ENCODE data around the gene PRRC2A. TPM values are rescaled to one million over a fixed set of nuclear protein-coding genes. Genes with fewer than 3 reads are reported as not detected.
"Not testable (repeated sequence)": the region's sequence is repeated elsewhere in the genome, so short reads cannot be mapped to it uniquely, and the experiment has no call there.

PRRC2A gene
- polyA plus RNA-seq, 3 donors from 2014 or later, result 2.3 to 13.4 TPM; not detected in 1

- peaks cover 80 to 82% of the 10 kb centered on the region in 2 donors for H3K4me1 Mint-ChIP-seq
- no peaks in the 10 kb centered on the region for H3K9me3 Mint-ChIP-seq
- peaks cover 4 to 10% (median 8%) of the 10 kb centered on the region in 3 donors for H3K27me3 Mint-ChIP-seq (ENCODE audit: low read depth in 3 of 3)
- no peak for DNase-seq
- H3K36me3 Mint-ChIP-seq, result peaks cover 10 to 14% (median 10%) of the 10 kb centered on the region in 3 donors
- peak overlapping the region; percentile 96 to 100 (median 99) for H3K4me3 Mint-ChIP-seq
- H3K27ac Mint-ChIP-seq, result peak overlapping the region; percentile 89 to 99 (median 96)
Measured at GRCh38 chr6:31579546-31580437, 40.7 kb upstream of the PRRC2A start.

- Mint-ChIP-seq H3K4me3 (peak overlapping the region; percentile 96 to 100 (median 99)), H3K4me1 (peaks cover 77 to 82% of the 10 kb centered on the region in 2 donors)
Measured at GRCh38 chr6:31580438-31580740, 40.1 kb upstream of the PRRC2A start.

GRCh38 chr6:31580807-31581433 is 39.6 kb upstream of the PRRC2A start:
- H3K4me1 Mint-ChIP-seq, result peaks cover 77 to 82% of the 10 kb centered on the region in 2 donors
- H3K4me3 Mint-ChIP-seq, result peak overlapping the region; percentile 96 to 100 (median 99)

More at GRCh38 chr6:31580438-31580740, 40.1 kb upstream of the PRRC2A start:
- Mint-ChIP-seq H3K9me3 (no peaks in the 10 kb centered on the region), H3K27ac (peak overlapping the region; percentile 89 to 99 (median 96)), H3K36me3 (peaks cover 10 to 14% (median 11%) of the 10 kb centered on the region in 3 donors), H3K27me3 (ENCODE audit: low read depth in 3 of 3) (peaks cover 3 to 10% (median 8%) of the 10 kb centered on the region in 3 donors)
- DNase-seq, result no peak

GRCh38 chr6:31581434-31582229 is 38.9 kb upstream of the PRRC2A start:
- Mint-ChIP-seq H3K9me3 (no peaks in the 10 kb centered on the region), H3K4me3 (peak overlapping the region; percentile 96 to 100 (median 99)), H3K27me3 (ENCODE audit: low read depth in 3 of 3) (peaks cover 2 to 8% (median 3%) of the 10 kb centered on the region in 3 donors), H3K36me3 (peaks cover 4 to 14% (median 13%) of the 10 kb centered on the region in 3 donors), H3K4me1 (peaks cover 77 to 82% of the 10 kb centered on the region in 2 donors), H3K27ac (peak overlapping the region; percentile 89 to 99 (median 96))
- DNase-seq, result peak in 1 of 3 donors; percentile 27

More at GRCh38 chr6:31580807-31581433, 39.6 kb upstream of the PRRC2A start:
- H3K9me3 Mint-ChIP-seq, result no peaks in the 10 kb centered on the region
- peaks cover 10 to 14% (median 14%) of the 10 kb centered on the region in 3 donors for H3K36me3 Mint-ChIP-seq
- H3K27ac Mint-ChIP-seq, result peak overlapping the region; percentile 89 to 99 (median 96)
- peaks cover 2 to 8% (median 6%) of the 10 kb centered on the region in 3 donors for H3K27me3 Mint-ChIP-seq (ENCODE audit: low read depth in 3 of 3)
- peak; percentile 90 to 91 (median 91) for DNase-seq

- DNase-seq, result no peak
- peaks cover 4 to 14% (median 10%) of the 10 kb centered on the region in 3 donors for H3K36me3 Mint-ChIP-seq
- H3K4me1 Mint-ChIP-seq, result peaks cover 77 to 82% of the 10 kb centered on the region in 2 donors
- H3K9me3 Mint-ChIP-seq, result no peaks in the 10 kb centered on the region
- H3K27ac Mint-ChIP-seq, result peak within 1 kb of the TSS; percentile 89 to 99 (median 96)
- peaks cover 0 to 4% (median 0%) of the 10 kb centered on the region in 3 donors for H3K27me3 Mint-ChIP-seq (ENCODE audit: low read depth in 3 of 3)
- H3K4me3 Mint-ChIP-seq, result peak within 1 kb of the TSS; percentile 96 to 100 (median 99)
Measured at GRCh38 chr6:31582230-31582643, 38.3 kb upstream of the PRRC2A start, which contains the start of gene LTB. LTB (minus strand) TSS chr6:31582424; CDS start chr6:31582417, 7 bp downstream.

- peaks cover 4 to 5% (median 5%) of the 10 kb centered on the region in 3 donors for H3K27me3 Mint-ChIP-seq (ENCODE audit: low read depth in 3 of 3)
- peaks cover 9 to 25% (median 22%) of the 10 kb centered on the region in 3 donors for H3K36me3 Mint-ChIP-seq
- peak overlapping the region; percentile 61 to 86 (median 73) for H3K4me3 Mint-ChIP-seq
- DNase-seq, result peak in 1 of 3 donors; percentile 50
- H3K9me3 Mint-ChIP-seq, result no peaks in the 10 kb centered on the region
- H3K4me1 Mint-ChIP-seq, result peaks cover 78 to 83% of the 10 kb centered on the region in 2 donors
- H3K27ac Mint-ChIP-seq, result peak overlapping the region; percentile 88 to 94 (median 91)
Measured at GRCh38 chr6:31585491-31585890, 35.0 kb upstream of the PRRC2A start.

GRCh38 chr6:31586008-31586407 is 34.5 kb upstream of the PRRC2A start, which contains the start of gene LST1:
LST1 (plus strand) TSS chr6:31586277; CDS start chr6:31587300, 1,023 bp downstream.
- Mint-ChIP-seq H3K27me3 (ENCODE audit: low read depth in 3 of 3) (peaks cover 3 to 5% (median 5%) of the 10 kb centered on the region in 3 donors), H3K4me3 (peak within 1 kb of the TSS; percentile 61 to 86 (median 73)), H3K9me3 (no peaks in the 10 kb centered on the region), H3K4me1 (peaks cover 80 to 84% of the 10 kb centered on the region in 2 donors), H3K27ac (peak within 1 kb of the TSS; percentile 88 to 94 (median 91)), H3K36me3 (peaks cover 9 to 25% (median 23%) of the 10 kb centered on the region in 3 donors)
- DNase-seq, result no peak

- DNase-seq, result peak in 1 of 3 donors; percentile 34
- Mint-ChIP-seq H3K9me3 (no peaks in the 10 kb centered on the region), H3K27me3 (ENCODE audit: low read depth in 3 of 3) (peaks cover 3 to 5% (median 5%) of the 10 kb centered on the region in 3 donors), H3K4me3 (peak overlapping the region; percentile 61 to 86 (median 73)), H3K36me3 (peaks cover 8 to 24% (median 19%) of the 10 kb centered on the region in 3 donors), H3K4me1 (peaks cover 80 to 85% of the 10 kb centered on the region in 2 donors), H3K27ac (peak overlapping the region; percentile 88 to 94 (median 91))
Measured at GRCh38 chr6:31586599-31587281, 33.8 kb upstream of the PRRC2A start.

- DNase-seq, result no peak
- Mint-ChIP-seq H3K36me3 (peaks cover 5 to 18% (median 16%) of the 10 kb centered on the region in 3 donors), H3K27ac (peak overlapping the region; percentile 89 to 91 (median 91)), H3K4me3 (peak overlapping the region; percentile 56 to 83 (median 80)), H3K27me3 (ENCODE audit: low read depth in 3 of 3) (peaks cover 6 to 12% (median 9%) of the 10 kb centered on the region in 3 donors), H3K4me1 (peaks cover 80 to 85% of the 10 kb centered on the region in 2 donors), H3K9me3 (no peaks in the 10 kb centered on the region)
Measured at GRCh38 chr6:31587791-31588777, 32.4 kb upstream of the PRRC2A start.

- Mint-ChIP-seq H3K4me1 (peaks cover 88 to 91% of the 10 kb centered on the region in 2 donors), H3K4me3 (peak overlapping the region; percentile 26 to 57 (median 33)), H3K27me3 (ENCODE audit: low read depth in 3 of 3) (peaks cover 8 to 14% (median 14%) of the 10 kb centered on the region in 3 donors), H3K36me3 (peaks cover 5 to 18% (median 16%) of the 10 kb centered on the region in 3 donors), H3K9me3 (no peaks in the 10 kb centered on the region), H3K27ac (peak overlapping the region in 5 of 6 donors; percentile 63 to 79 (median 67))
- no peak for DNase-seq
Measured at GRCh38 chr6:31588871-31589650, 31.5 kb upstream of the PRRC2A start.

GRCh38 chr6:31590691-31591090 is 29.8 kb upstream of the PRRC2A start:
- H3K27me3 Mint-ChIP-seq (ENCODE audit: low read depth in 3 of 3), result peaks cover 8 to 14% (median 14%) of the 10 kb centered on the region in 3 donors
- H3K27ac Mint-ChIP-seq, result peak overlapping the region in 4 of 6 donors; percentile 32 to 80 (median 72)
- not testable (repeated sequence) for DNase-seq, H3K9me3 Mint-ChIP-seq
- peaks cover 5 to 16% (median 15%) of the 10 kb centered on the region in 3 donors for H3K36me3 Mint-ChIP-seq
- peak overlapping the region in 4 of 5 donors; percentile 9 to 38 (median 35) for H3K4me3 Mint-ChIP-seq
- peaks cover 85 to 90% of the 10 kb centered on the region in 2 donors for H3K4me1 Mint-ChIP-seq
